ENCODE data around the gene BUD23. TPM values are rescaled to one million over a fixed set of nuclear protein-coding genes. Genes with fewer than 3 reads are reported as not detected.

Gene BUD23
- total RNA-seq, 4 donors from 2014 or later: 83.9 to 128 (median 114) TPM

DNA sequence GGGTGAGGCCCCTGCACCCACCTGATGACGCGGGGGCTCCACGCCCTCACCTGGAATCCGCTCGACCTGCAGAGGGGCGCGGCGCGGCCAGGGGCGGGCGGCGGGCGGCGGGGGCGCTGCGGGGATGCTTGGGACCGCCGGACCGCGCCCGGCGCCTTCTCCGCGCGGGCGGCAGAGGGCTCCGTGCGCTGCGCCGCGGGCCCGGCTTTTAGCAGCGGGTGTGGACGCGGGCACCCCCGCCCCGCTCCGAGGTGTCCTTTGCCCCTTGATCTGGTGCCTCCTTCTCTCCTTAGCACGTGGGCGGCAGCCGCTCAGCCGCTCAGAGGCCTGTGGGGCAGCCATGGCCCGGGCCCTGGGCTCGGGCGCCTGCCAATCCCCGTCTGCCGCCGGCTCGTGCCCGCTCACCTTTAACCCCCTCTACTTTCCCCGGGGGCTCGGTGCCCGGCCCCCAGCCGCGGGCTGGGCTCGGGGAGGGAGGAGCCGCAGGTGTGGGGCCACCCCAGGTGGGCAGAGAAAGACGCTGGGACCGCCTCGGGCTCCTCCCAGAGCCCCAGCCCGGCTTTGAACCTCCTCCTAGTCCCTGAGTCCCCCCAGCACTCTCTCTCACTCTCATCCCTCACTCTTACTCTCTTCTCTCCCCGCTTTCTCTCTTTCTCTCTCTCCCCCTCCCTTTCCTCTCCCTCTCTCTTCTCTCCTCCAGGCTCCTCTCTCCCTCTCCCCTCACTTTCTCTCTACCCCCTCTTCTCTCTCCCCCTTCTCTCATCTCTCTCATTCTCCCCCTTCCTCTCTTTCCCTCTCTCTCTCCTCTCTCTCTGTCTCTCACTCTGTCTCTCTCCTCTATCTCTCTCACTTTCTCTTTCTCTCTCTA, 35.4 kb upstream of the BUD23 start:
- peaks cover 18 to 29% (median 26%) of the 10 kb centered on the region in 3 donors for H3K27me3 ChIP-seq
- in situ Hi-C loops (cut with MboI; ENCODE audit: low sequenced_read_pairs in 4 of 4): no loop called here
- H3K4me3 ChIP-seq: peak overlapping the region; percentile 40 to 62 (median 46)
- H3K36me3 ChIP-seq: no peaks in the 10 kb centered on the region
- DNase-seq (no peak), ATAC-seq (peak in 1 of 2 donors; percentile 52)
- no peaks in the 10 kb centered on the region for H3K4me1 ChIP-seq
- H3K9me3 ChIP-seq: no peaks in the 10 kb centered on the region
- no peak overlapping the region for H3K27ac ChIP-seq
- no peak for TF ChIP-seq POLR2A (IDR thresholded peaks at IDR 0.05)
- TF ChIP-seq, protein P1, sequence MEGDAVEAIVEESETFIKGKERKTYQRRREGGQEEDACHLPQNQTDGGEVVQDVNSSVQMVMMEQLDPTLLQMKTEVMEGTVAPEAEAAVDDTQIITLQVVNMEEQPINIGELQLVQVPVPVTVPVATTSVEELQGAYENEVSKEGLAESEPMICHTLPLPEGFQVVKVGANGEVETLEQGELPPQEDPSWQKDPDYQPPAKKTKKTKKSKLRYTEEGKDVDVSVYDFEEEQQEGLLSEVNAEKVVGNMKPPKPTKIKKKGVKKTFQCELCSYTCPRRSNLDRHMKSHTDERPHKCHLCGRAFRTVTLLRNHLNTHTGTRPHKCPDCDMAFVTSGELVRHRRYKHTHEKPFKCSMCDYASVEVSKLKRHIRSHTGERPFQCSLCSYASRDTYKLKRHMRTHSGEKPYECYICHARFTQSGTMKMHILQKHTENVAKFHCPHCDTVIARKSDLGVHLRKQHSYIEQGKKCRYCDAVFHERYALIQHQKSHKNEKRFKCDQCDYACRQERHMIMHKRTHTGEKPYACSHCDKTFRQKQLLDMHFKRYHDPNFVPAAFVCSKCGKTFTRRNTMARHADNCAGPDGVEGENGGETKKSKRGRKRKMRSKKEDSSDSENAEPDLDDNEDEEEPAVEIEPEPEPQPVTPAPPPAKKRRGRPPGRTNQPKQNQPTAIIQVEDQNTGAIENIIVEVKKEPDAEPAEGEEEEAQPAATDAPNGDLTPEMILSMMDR (IDR thresholded peaks at IDR 0.05 in 4 of 5, conservative IDR thresholded peaks at IDR 0.05 in 1 of 5): peak in 2 of 5 experiments; percentile 15 to 18
- intact Hi-C loops (cut with DNase I; ENCODE audit: low total_unique reads): no loop called here

GRCh38 chr7:73648593-73649332, 34.6 kb upstream of the BUD23 start:
- in situ Hi-C loops (cut with MboI; ENCODE audit: low sequenced_read_pairs in 4 of 4): no loop called here
- intact Hi-C loops (cut with DNase I; ENCODE audit: low total_unique reads): no loop called here
- ATAC-seq (no peak), DNase-seq (no peak)
- Histone ChIP-seq H3K27me3 (peaks cover 18 to 29% (median 26%) of the 10 kb centered on the region in 3 donors), H3K36me3 (no peaks in the 10 kb centered on the region), H3K27ac (no peak overlapping the region), H3K4me1 (no peaks in the 10 kb centered on the region), H3K4me3 (no peak overlapping the region), H3K9me3 (no peaks in the 10 kb centered on the region)
- no peak for TF ChIP-seq POLR2A (IDR thresholded peaks at IDR 0.05)
- TF ChIP-seq, protein P1 (IDR thresholded peaks at IDR 0.05 in 4 of 5, conservative IDR thresholded peaks at IDR 0.05 in 1 of 5): no peak

- DNase-seq (no peak), ATAC-seq (no peak)
- peaks cover 18 to 27% (median 26%) of the 10 kb centered on the region in 3 donors for H3K27me3 ChIP-seq
- TF ChIP-seq POLR2A (IDR thresholded peaks at IDR 0.05): no peak
- TF ChIP-seq, protein P1 (IDR thresholded peaks at IDR 0.05 in 4 of 5, conservative IDR thresholded peaks at IDR 0.05 in 1 of 5): no peak
- H3K4me1 ChIP-seq: no peaks in the 10 kb centered on the region
- H3K9me3 ChIP-seq: no peaks in the 10 kb centered on the region
- H3K27ac ChIP-seq: no peak overlapping the region
- no peak overlapping the region for H3K4me3 ChIP-seq
- in situ Hi-C loops (cut with MboI; ENCODE audit: low sequenced_read_pairs in 4 of 4) (no loop called here), intact Hi-C loops (cut with DNase I; ENCODE audit: low total_unique reads) (no loop called here)
- no peaks in the 10 kb centered on the region for H3K36me3 ChIP-seq
Measured at GRCh38 chr7:73649576-73649975, 33.8 kb upstream of the BUD23 start.

GRCh38 chr7:73650524-73650923, 32.9 kb upstream of the BUD23 start:
- Histone ChIP-seq H3K9me3 (no peaks in the 10 kb centered on the region), H3K4me1 (no peaks in the 10 kb centered on the region), H3K4me3 (no peak overlapping the region), H3K36me3 (no peaks in the 10 kb centered on the region), H3K27ac (no peak overlapping the region), H3K27me3 (peaks cover 18 to 27% (median 26%) of the 10 kb centered on the region in 3 donors)
- intact Hi-C loops (cut with DNase I; ENCODE audit: low total_unique reads) (no loop called here), in situ Hi-C loops (cut with MboI; ENCODE audit: low sequenced_read_pairs in 4 of 4) (no loop called here)
- DNase-seq: no peak
- ATAC-seq: no peak
- no peak for TF ChIP-seq POLR2A (IDR thresholded peaks at IDR 0.05)
- TF ChIP-seq, protein P1 (IDR thresholded peaks at IDR 0.05 in 4 of 5, conservative IDR thresholded peaks at IDR 0.05 in 1 of 5): no peak
